CD4-positive, alpha-beta T cell (primary cell): ENCODE data around the gene HBEGF. TPM values are rescaled to one million over a fixed set of nuclear protein-coding genes. Genes with fewer than 3 reads are reported as not detected.

ENCODE experiments used
- ATAC-seq: fragments of 200-7000 bp; cut with Tn5 transposase; one replicate; pipeline ENCODE4 v1.10.0; 2022; ENCODE audit warnings: mild to moderate bottlenecking; ENCODE audit not compliant: poor library complexity
- CTCF ChIA-PET: fragments of 350-600 bp; sonication (Branson Sonifier 250); formaldehyde crosslinking; loops from one replicate; lab custom pipeline; 2021; ENCODE audit warnings: antibody characterized with exemption, inconsistent platforms; lab: Charles Lee
- POLR2A ChIA-PET: fragments of 350-600 bp; sonication (Branson Sonifier 250); formaldehyde crosslinking; loops from one replicate; lab custom pipeline; 2021; ENCODE audit warnings: antibody characterized with exemption, inconsistent platforms; lab: Charles Lee
- DNase-seq, 14 experiments: peaks; one replicate each; pipeline ENCODE4 v3.0.0-alpha.2; 2013 to 2020; ENCODE audit warnings: mixed read lengths in 2 of 14
- H3K27ac ChIP-seq, 2 donors: one replicate each; pipeline versions ENCODE4 v1.5.1 to v1.7.0; 2013; ENCODE audit warnings: low read length in 2 of 2, low read depth in 1 of 2, mild to moderate bottlenecking in 1 of 2
- H3K27me3 ChIP-seq, 2 experiments: 1 replicate in 1 of 2; 2 replicates in 1 of 2; pipeline versions ENCODE4 v1.6.1 to v1.7.0; 2013; ENCODE audit warnings: low read length in 2 of 2, control low read depth in 1 of 2, mild to moderate bottlenecking in 1 of 2, moderate library complexity in 1 of 2; ENCODE audit not compliant: insufficient read depth in 2 of 2, control insufficient read depth in 1 of 2
- H3K36me3 ChIP-seq: one replicate; pipeline ENCODE4 v1.6.1; 2013; ENCODE audit warnings: low read length, control low read depth; ENCODE audit not compliant: insufficient read depth
- H3K4me1 ChIP-seq: one replicate; pipeline ENCODE4 v1.6.1; 2013; ENCODE audit warnings: low read length, control low read depth; ENCODE audit not compliant: insufficient read depth
- H3K4me3 ChIP-seq: one replicate; pipeline ENCODE4 v1.5.1; 2013; ENCODE audit warnings: mild to moderate bottlenecking, low read length, moderate library complexity
- H3K9me3 ChIP-seq, 2 experiments: 1 replicate in 1 of 2; 2 replicates in 1 of 2; pipeline versions ENCODE4 v1.6.1 to v1.7.0; 2013; ENCODE audit warnings: low read length in 2 of 2, mild to moderate bottlenecking in 2 of 2, control low read depth in 1 of 2, moderate library complexity in 1 of 2; ENCODE audit not compliant: control insufficient read depth in 1 of 2, insufficient read depth in 1 of 2
- H3K27ac Mint-ChIP-seq: one replicate; pipeline ENCODE4 v1.8.0; 2020; ENCODE audit warnings: mixed read lengths
- H3K27me3 Mint-ChIP-seq: one replicate; pipeline ENCODE4 v1.8.0; 2021; ENCODE audit warnings: mixed read lengths
- H3K36me3 Mint-ChIP-seq: one replicate; pipeline ENCODE4 v1.8.0; 2021; ENCODE audit warnings: low read depth, mixed read lengths
- H3K4me1 Mint-ChIP-seq: one replicate; pipeline ENCODE4 v1.8.0; 2021; ENCODE audit warnings: low read depth, mixed read lengths
- H3K4me3 Mint-ChIP-seq: one replicate; pipeline ENCODE4 v1.8.0; 2020; ENCODE audit warnings: mild to moderate bottlenecking, mixed read lengths
- H3K9me3 Mint-ChIP-seq: one replicate; pipeline ENCODE4 v1.8.0; 2020; ENCODE audit warnings: mixed read lengths
- CTCF ChIP-seq: fragments of 200-600 bp; IDR thresholded peaks from one replicate; pipeline ENCODE4 v1.8.0; 2022; ENCODE audit warnings: antibody characterized with exemption, mild to moderate bottlenecking
- intact Hi-C, 2 experiments: fragments of 100-400 bp; cut with DNase I in 1 of 2; cut with micrococcal nuclease in 1 of 2; formaldehyde crosslinking; loops; one replicate each; pipeline versions ENCODE4 v1.15.1 to v1.9.0; 2023 to 2025; cut with DNase I, micrococcal nuclease
- total RNA-seq, 174 experiments: library from RNA in 2 of 174; stranded (reverse) in 2 of 174; gene quantifications; one replicate each; pipeline ENCODE4 v1.2.3 and lab custom pipeline; 2021 to 2026

Gene HBEGF
- total RNA-seq, 2 experiments from 2014 or later, result 3.6 to 4.2 TPM

- peaks cover 4% of the 10 kb centered on the region for H3K27me3 Mint-ChIP-seq
These were observed 10.7 kb upstream of the HBEGF start for GRCh38 chr5:140356853-140357725.

GRCh38 chr5:140355546-140355945 lies 9.1 kb upstream of the HBEGF start:
- intact Hi-C loops, result no loop called here
- Histone ChIP-seq H3K9me3 (no peaks in the 10 kb centered on the region), H3K4me3 (no peak overlapping the region), H3K27me3 (no peaks in the 10 kb centered on the region), H3K27ac (no peak overlapping the region), H3K4me1 (peaks cover 14% of the 10 kb centered on the region), H3K36me3 (no peaks in the 10 kb centered on the region)
- peaks cover 4% of the 10 kb centered on the region for H3K27me3 Mint-ChIP-seq
- no peaks in the 10 kb centered on the region for H3K9me3 Mint-ChIP-seq
- ATAC-seq, result no peak
- ChIA-PET POLR2A (interaction anchor here (0.8 kb wide), 1 partner anchor 111 kb away, joined by 3 read pairs; no protein-coding TSS in a partner anchor), CTCF (interaction anchor here (2.2 to 12.3 kb wide), 2 partner anchors 112 to 116 kb away, joined by 9 to 118 read pairs; no protein-coding TSS in a partner anchor)
- no peaks in the 10 kb centered on the region for H3K36me3 Mint-ChIP-seq
- TF ChIP-seq CTCF, result no peak
- no peak overlapping the region for H3K4me3 Mint-ChIP-seq
- H3K4me1 Mint-ChIP-seq, result peaks cover 16% of the 10 kb centered on the region
- no peak overlapping the region for H3K27ac Mint-ChIP-seq
- no peak for DNase-seq

More at GRCh38 chr5:140356853-140357725, 10.7 kb upstream of the HBEGF start:
- Histone ChIP-seq H3K27me3 (no peaks in the 10 kb centered on the region), H3K4me1 (peaks cover 14% of the 10 kb centered on the region), H3K9me3 (no peaks in the 10 kb centered on the region), H3K36me3 (no peaks in the 10 kb centered on the region), H3K27ac (no peak overlapping the region), H3K4me3 (peak overlapping the region; percentile 40)
- DNase-seq (no peak), ATAC-seq (peak; percentile 52)
- no peak for TF ChIP-seq CTCF
- Mint-ChIP-seq H3K4me3 (no peak overlapping the region), H3K36me3 (no peaks in the 10 kb centered on the region), H3K27ac (no peak overlapping the region), H3K9me3 (no peaks in the 10 kb centered on the region), H3K4me1 (peaks cover 10% of the 10 kb centered on the region)
- intact Hi-C loops, result loop anchor here (1.0 to 2.0 kb wide), 2 partner anchors 54 to 113 kb away; partner anchors contain the start of gene PFDN1 (in 1 of the 2)
- ChIA-PET CTCF (interaction anchor here (12.3 kb wide), 1 partner anchor 113 kb away, joined by 118 read pairs; no protein-coding TSS in a partner anchor), POLR2A (no interaction called here)

GRCh38 chr5:140351609-140352334 lies 5.4 kb upstream of the HBEGF start:
- peak; percentile 95 for TF ChIP-seq CTCF
- intact Hi-C loops, result loop anchor here (1.0 kb wide), 1 partner anchor 107 kb away; no protein-coding TSS in a partner anchor
- Mint-ChIP-seq H3K4me3 (peak overlapping the region; percentile 0), H3K27ac (no peak overlapping the region), H3K27me3 (peaks cover 4% of the 10 kb centered on the region), H3K4me1 (peaks cover 14% of the 10 kb centered on the region), H3K9me3 (no peaks in the 10 kb centered on the region), H3K36me3 (no peaks in the 10 kb centered on the region)
- Histone ChIP-seq H3K27ac (no peak overlapping the region), H3K4me1 (peaks cover 8% of the 10 kb centered on the region), H3K27me3 (peaks cover 0 to 4% of the 10 kb centered on the region in 2 experiments), H3K36me3 (no peaks in the 10 kb centered on the region), H3K9me3 (no peaks in the 10 kb centered on the region), H3K4me3 (no peak overlapping the region)
- ChIA-PET POLR2A (interaction anchor here (0.7 to 2.8 kb wide), 3 partner anchors 9 to 115 kb away, joined by 3 to 11 read pairs (median 4); no protein-coding TSS in a partner anchor), CTCF (interaction anchor here (0.5 to 12.3 kb wide), 20 partner anchors 8 to 368 kb away, joined by 3 to 118 read pairs (median 4); partner anchors contain the start of gene SLC4A9)
- DNase-seq (peak in 9 of 14 experiments; percentile 20 to 87 (median 63)), ATAC-seq (peak; percentile 92)
